AG09319 (cell line): ENCODE results near the gene SAMD5.

Experiments used
- DNase-seq: peaks from one replicate; pipeline ENCODE4 v3.0.0-alpha.2; 2010; ENCODE audit warnings: low read depth; ENCODE audit errors: extremely low read depth
- CTCF ChIP-seq: IDR thresholded peaks from 2 replicates; pipeline ENCODE4 v1.5.1; 2011; ENCODE audit warnings: low read depth, mild to moderate bottlenecking, inconsistent platforms, low read length, moderate library complexity

The SAMD5 gene

GRCh38 chr6:147618927-147619326, 110.4 kb downstream of the SAMD5 start:
- DNase-seq, result no peak
- TF ChIP-seq CTCF, result no peak
